ENCODE results near the gene POU5F2. TPM values are rescaled to one million over a fixed set of nuclear protein-coding genes. Genes with fewer than 3 reads are reported as not detected.

Gene POU5F2
- total RNA-seq, 1 experiment from 2014 or later, result 0.24 TPM

DNA sequence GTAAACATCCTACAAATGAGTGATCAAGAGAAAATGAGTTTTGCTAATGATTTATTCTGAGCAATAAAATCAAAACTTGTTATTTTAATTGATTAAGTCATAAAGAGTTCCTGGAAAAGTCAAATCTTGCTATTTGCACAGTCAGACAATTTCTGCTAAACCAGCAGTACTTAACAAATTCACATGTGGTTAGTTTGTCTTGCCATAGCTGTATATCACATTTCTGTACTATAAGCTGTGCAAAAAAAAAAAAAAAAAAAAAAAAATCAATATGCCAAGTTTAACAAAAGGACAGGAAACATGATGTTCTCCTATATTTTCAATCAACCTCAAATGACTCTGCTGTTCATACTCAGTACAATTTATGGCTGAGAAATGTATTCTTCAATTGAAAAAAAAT lies 24.9 kb downstream of the POU5F2 start:
- no peak for DNase-seq (ENCODE audit: low read depth)

DNA sequence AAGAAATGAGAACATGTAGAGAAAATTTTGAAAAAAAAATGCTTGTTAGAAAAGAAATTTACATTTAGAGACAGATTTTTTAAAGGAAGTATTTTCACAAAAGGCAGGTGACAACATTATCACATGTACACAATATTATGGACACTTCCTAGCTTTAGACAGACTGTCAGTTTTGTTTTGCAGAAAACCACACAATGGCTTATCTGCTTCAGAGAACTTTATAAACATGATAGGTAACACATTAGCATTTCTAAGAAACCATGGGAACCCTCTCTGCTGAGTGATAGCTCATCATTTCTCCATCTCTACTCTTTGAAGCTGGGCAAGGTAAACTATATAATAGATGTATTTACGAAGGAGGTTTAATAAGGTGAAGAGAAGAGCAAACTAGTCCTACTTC lies 25.6 kb downstream of the POU5F2 start:
- no peak for DNase-seq (ENCODE audit: low read depth)

DNA sequence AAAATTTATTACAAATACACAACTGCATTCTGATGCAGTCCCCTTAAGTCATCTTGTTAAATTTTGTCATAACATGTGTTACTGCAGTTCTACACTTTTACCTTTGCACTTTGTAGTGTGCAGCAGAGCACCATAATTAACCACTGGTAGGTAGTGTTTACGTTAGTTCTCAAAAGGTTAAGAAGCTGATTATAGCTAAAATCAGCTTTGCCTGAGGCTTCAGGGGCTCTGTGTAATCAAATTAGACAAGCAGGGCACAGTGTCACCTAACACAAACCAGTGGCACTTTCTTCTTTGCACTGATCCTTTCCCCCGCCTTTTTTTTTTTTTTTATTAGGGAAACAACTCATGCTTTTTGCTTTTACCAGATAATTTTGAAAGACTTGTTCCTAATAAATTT lies 26.1 kb downstream of the POU5F2 start:
- no peak for DNase-seq (ENCODE audit: low read depth)

DNA sequence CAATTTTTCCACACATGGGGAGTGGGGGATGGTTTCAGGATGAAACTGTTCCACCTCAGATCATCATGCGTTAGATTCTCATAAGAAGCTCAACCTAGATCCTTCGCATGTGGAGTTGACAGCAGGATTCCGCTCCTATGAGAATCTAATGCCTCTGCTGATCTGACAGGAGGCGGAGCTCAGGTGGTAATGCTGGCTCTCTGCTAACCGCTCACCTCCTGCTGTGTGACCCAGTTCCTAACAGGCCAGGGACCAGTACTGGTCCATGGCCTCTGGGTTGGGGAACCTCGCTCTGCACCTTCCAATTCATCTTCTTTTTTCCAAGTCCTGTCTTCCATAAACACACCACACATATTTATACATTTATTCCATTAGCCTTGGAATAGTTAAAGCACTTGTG lies 33.0 kb downstream of the POU5F2 start:
- no peak for DNase-seq (ENCODE audit: low read depth)

DNA sequence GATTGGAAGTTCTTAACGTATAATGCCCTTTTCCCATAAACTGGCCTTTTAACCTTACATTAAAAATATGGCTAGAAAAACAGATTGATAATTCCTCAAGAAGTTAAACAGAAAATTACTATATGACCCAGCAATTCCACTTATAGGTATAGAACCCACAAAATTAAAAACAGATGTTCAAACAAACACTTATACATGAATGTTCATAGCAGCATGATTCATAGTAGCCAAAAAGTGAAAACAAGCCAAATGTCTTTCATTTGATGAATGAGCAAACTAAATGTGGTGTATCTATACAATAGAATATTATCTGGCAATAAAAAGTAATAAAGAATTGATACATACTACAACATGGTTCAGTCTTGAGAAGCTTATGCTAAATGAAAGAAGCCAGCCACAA lies 35.5 kb downstream of the POU5F2 start:
- DNase-seq (ENCODE audit: low read depth), result peak; percentile 6

DNA sequence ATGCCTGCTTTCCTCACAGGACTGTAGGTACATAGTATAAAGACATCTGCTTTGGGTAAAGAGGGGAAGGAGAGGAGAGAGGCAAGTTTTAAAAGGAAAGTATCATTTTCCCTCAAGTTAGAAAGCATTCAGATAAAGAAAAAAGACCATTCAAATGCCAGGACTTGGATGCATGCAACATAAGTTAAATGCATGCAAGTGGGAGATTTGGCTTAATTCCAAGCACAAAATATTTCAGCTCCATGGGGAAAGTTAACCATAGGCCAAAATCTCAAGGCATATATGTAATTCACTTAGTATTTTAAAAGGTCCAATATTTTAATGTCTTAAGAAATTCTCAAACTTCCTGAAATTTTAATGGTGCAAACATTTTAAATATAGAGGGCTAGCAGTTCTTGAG lies 36.4 kb downstream of the POU5F2 start:
- DNase-seq (ENCODE audit: low read depth), result no peak

DNA sequence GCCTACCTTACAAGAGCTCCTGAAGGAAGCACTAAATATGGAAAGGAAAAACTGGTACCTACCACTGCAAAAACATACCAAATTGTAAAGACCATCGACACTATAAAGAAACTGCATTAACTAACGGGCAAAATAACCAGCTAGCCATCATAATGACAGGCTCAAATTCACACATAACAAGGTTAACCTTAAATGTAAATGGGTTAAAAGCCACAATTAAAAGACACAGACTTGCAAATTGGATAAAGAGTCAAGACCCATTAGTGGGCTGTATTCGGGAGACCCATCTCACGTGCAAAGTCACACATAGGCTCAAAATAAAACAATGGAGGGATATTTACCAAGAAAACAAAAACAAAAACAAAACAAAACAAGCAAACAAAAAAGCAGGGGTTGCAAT lies 49.4 kb downstream of the POU5F2 start:
- DNase-seq (ENCODE audit: low read depth), result no peak

Other genes with a start within 250 kb of the POU5F2 start
- 20.9 and 29.2 TPM in 2 replicates for gene NR2F1-AS1, start 160.4 kb downstream of the POU5F2 start, total RNA-seq (2014; rRNA removed; shearing (Covaris generic))
- 16.4 and 17.1 TPM in 2 replicates for gene NR2F1, start 158.4 kb downstream of the POU5F2 start, total RNA-seq (2014; rRNA removed; shearing (Covaris generic))